GM18526 (cell line): ENCODE data around the gene DIPK1C.

Experiments
- POLR2A ChIP-seq: IDR thresholded peaks from 3 replicates; pipeline ENCODE4 v1.6.1; 2011; ENCODE audit not compliant: insufficient read length; ENCODE audit errors: extremely low read depth

The DIPK1C gene

GRCh38 chr18:74457043-74457724 is at the start of gene DIPK1C:
TSS of gene DIPK1C (minus strand) at chr18:74457308. CDS start at chr18:74457259, 49 bp downstream.
- TF ChIP-seq POLR2A: no peak

- no peak for TF ChIP-seq POLR2A
Observed at GRCh38 chr18:74506448-74507084, 49.5 kb upstream of the DIPK1C start.

GRCh38 chr18:74505776-74506175 is 48.7 kb upstream of the DIPK1C start:
- no peak for TF ChIP-seq POLR2A

- no peak for TF ChIP-seq POLR2A
Observed at GRCh38 chr18:74503137-74503536, 46.0 kb upstream of the DIPK1C start.

GRCh38 chr18:74501386-74501785 is 44.3 kb upstream of the DIPK1C start:
- TF ChIP-seq POLR2A: no peak

- TF ChIP-seq POLR2A: no peak
Observed at GRCh38 chr18:74500372-74500771, 43.3 kb upstream of the DIPK1C start.

DNA sequence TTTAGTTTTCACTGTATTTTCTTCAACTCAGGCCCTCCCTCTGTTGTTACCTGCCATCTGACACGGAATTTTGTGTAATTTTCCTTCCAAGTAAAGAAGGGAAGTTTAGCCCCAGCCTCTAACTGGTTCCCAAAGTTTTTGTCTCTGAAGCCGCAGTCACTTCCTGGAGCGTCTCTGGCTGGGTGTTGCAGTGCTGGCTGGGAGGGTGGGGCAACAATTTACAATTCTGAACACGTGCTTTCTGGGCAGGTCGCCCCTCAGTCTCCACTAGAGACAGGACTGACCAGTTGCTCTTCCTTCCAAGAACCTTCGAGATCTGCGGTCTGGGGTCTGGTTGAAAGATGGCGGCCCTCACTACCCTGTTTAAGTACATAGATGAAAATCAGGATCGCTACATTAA is 42.5 kb upstream of the DIPK1C start:
- TF ChIP-seq POLR2A: peak; percentile 52

GRCh38 chr18:74498712-74499627 is 41.9 kb upstream of the DIPK1C start:
- peak; percentile 37 for TF ChIP-seq POLR2A

DNA sequence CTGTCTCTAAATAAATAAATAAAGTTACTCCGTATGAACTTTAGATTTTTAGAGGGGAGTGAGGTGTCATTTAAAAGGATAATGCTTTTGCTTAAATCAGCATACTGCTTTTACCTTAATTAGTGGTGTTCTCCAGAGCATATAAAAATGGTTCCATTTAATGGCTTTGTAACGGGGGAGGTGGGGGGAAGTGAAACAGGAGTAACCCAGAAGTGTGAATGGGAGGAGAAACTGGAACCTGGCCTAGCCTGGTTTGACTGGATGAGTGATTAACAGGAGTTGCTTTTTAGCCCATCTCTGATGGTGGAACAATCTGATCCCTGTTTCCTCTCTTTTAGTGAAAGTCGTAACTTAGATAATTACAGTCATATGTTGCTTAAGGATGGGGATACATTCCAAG is 40.7 kb upstream of the DIPK1C start:
- TF ChIP-seq POLR2A: no peak

DNA sequence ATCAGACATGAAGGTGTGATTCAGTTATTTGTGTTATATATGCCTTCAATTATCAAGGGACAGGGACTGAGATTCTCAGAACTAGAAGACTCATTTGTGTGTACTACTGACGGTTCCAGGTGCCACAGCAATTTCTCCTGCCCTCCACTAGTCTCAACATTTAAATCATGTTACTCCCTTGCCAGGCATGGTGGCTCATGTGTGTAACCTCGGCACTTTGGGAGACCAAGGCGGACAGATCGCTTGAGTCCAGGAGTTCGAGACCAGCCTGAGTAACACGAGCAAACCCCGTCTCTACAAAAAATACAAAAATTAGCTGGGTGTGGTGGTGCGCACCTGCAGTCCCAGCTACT is 40.2 kb upstream of the DIPK1C start:
- TF ChIP-seq POLR2A: no peak

DNA sequence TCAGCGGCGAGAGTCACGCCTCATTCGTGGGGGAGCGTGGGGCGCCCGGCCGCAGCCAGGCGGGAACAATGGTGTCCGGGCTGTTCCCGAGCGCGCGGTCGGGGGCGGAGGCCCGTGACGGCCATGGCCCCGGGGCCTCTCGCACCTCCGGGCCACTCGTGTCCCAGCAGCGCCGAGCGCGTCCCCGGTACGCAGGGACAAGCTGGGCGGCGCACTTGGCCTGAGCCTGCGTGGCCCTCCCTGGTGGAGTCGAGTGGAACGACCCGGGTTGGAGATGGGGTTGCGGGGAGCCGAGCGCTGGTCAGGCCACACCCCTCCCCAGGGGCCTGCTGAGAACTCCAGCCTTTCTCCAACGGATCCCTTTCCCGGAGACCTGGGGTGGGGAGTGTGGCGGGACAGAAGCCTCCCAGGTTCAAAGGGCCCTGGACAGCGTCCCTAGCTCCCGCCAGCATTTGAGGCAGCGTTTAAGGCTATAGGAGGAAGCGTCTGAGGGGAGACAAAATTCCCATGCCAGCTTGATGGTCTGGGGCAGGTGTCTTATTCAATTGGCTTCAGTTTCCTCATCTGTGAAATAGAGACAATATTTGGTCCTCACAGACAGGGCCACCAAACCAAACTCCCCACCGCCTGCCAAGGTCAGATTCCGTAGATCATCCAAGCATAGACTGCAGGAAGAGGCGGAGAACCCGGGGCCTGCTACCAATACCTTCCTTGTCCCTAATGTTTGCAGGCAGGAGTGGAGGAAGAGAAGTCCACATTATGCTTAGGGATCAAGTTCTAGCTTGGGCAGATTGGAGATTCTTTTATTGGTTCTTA is 39.6 kb upstream of the DIPK1C start:
- TF ChIP-seq POLR2A: no peak

GRCh38 chr18:74495581-74496507 is 38.7 kb upstream of the DIPK1C start, which contains the start of gene CNDP2:
TSS of gene CNDP2 (plus strand) at chr18:74496363. CDS start at chr18:74499974, 3,611 bp downstream.
- peak; percentile 79 for TF ChIP-seq POLR2A

- no peak for TF ChIP-seq POLR2A
Observed at GRCh38 chr18:74494514-74494913, 37.4 kb upstream of the DIPK1C start.

- no peak for TF ChIP-seq POLR2A
Observed at GRCh38 chr18:74493689-74494088, 36.6 kb upstream of the DIPK1C start.
